ENCODE measurements around the gene RDM1. TPM values are rescaled to one million over a fixed set of nuclear protein-coding genes. Genes with fewer than 3 reads are reported as not detected.

RDM1 gene
- polyA plus RNA-seq, 1 of the 3 experiments (the other 2 are of a cell fraction), result 1.8 TPM

DNA sequence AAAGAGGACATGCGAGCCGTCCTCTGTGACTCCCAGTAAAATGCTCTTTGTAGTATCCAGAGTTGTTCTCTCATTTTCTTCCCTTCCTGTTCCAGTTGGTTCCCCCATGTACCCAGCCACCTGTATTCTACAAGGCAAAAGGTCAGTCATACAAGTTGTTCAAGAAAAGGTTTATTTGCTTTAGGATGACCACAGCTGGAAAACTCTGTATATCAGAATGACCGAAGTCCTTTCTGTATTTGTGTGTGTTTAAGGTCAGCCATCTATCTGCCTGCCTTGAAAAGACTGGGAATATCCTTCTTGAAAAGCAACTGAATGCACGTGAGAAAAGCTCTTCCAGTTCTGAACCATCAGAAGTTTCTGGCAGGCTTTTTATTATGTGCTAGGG lies 42.4 kb upstream of the RDM1 start:
- no peak for DNase-seq
- H2AFZ ChIP-seq (ENCODE audit: low read depth), result no peak overlapping the region
- peaks cover 30% of the 10 kb centered on the region; the same call in 1 of the 2 replicates for H3K27me3 ChIP-seq (ENCODE audit: insufficient read depth)
- TF ChIP-seq CHD2 (IDR thresholded peaks at IDR 0.05; ENCODE audit: low read length, partially characterized antibody), result no peak
- TF ChIP-seq, protein P1, sequence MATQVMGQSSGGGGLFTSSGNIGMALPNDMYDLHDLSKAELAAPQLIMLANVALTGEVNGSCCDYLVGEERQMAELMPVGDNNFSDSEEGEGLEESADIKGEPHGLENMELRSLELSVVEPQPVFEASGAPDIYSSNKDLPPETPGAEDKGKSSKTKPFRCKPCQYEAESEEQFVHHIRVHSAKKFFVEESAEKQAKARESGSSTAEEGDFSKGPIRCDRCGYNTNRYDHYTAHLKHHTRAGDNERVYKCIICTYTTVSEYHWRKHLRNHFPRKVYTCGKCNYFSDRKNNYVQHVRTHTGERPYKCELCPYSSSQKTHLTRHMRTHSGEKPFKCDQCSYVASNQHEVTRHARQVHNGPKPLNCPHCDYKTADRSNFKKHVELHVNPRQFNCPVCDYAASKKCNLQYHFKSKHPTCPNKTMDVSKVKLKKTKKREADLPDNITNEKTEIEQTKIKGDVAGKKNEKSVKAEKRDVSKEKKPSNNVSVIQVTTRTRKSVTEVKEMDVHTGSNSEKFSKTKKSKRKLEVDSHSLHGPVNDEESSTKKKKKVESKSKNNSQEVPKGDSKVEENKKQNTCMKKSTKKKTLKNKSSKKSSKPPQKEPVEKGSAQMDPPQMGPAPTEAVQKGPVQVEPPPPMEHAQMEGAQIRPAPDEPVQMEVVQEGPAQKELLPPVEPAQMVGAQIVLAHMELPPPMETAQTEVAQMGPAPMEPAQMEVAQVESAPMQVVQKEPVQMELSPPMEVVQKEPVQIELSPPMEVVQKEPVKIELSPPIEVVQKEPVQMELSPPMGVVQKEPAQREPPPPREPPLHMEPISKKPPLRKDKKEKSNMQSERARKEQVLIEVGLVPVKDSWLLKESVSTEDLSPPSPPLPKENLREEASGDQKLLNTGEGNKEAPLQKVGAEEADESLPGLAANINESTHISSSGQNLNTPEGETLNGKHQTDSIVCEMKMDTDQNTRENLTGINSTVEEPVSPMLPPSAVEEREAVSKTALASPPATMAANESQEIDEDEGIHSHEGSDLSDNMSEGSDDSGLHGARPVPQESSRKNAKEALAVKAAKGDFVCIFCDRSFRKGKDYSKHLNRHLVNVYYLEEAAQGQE (IDR thresholded peaks at IDR 0.05; ENCODE audit: low read depth, low read length), result no peak
- no peak for TF ChIP-seq SIN3A (IDR thresholded peaks at IDR 0.05; ENCODE audit: borderline replicate concordance, low read depth, low read length)
- no peak for TF ChIP-seq MXI1 (IDR thresholded peaks at IDR 0.05; ENCODE audit: low read depth, low read length)
- TF ChIP-seq TAF1 (IDR thresholded peaks at IDR 0.05; ENCODE audit: borderline replicate concordance, low read depth, low read length), result no peak
- no peak for TF ChIP-seq TCF12 (IDR thresholded peaks at IDR 0.05)
- TF ChIP-seq JUND (IDR thresholded peaks at IDR 0.05), result no peak
- TF ChIP-seq, protein P2, sequence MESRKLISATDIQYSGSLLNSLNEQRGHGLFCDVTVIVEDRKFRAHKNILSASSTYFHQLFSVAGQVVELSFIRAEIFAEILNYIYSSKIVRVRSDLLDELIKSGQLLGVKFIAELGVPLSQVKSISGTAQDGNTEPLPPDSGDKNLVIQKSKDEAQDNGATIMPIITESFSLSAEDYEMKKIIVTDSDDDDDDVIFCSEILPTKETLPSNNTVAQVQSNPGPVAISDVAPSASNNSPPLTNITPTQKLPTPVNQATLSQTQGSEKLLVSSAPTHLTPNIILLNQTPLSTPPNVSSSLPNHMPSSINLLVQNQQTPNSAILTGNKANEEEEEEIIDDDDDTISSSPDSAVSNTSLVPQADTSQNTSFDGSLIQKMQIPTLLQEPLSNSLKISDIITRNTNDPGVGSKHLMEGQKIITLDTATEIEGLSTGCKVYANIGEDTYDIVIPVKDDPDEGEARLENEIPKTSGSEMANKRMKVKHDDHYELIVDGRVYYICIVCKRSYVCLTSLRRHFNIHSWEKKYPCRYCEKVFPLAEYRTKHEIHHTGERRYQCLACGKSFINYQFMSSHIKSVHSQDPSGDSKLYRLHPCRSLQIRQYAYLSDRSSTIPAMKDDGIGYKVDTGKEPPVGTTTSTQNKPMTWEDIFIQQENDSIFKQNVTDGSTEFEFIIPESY (IDR thresholded peaks at IDR 0.05; ENCODE audit: borderline replicate concordance, low read depth), result no peak
- no peak for TF ChIP-seq SMC3 (IDR thresholded peaks at IDR 0.05; ENCODE audit: low read depth, low read length)
- TF ChIP-seq NFIC (IDR thresholded peaks at IDR 0.05; ENCODE audit: borderline replicate concordance), result no peak
- TF ChIP-seq EZH2phosphoT487 (IDR thresholded peaks at IDR 0.05; ENCODE audit: borderline replicate concordance, low read depth), result no peak
- TF ChIP-seq MEF2A (IDR thresholded peaks at IDR 0.05; ENCODE audit: borderline replicate concordance, low read depth), result no peak
- no peak overlapping the region for H3K27ac ChIP-seq (ENCODE audit: low read depth in 2 of 2, low read length in 1 of 2)
- no peaks in the 10 kb centered on the region for H3K9me3 ChIP-seq
- CTCF ChIA-PET, result interaction anchor here (0.7 to 5.7 kb wide), 4 partner anchors 100 to 510 kb away, joined by 4 to 48 read pairs (median 5); no protein-coding TSS in a partner anchor
- H4K20me1 ChIP-seq (ENCODE audit: insufficient read depth), result no peaks in the 10 kb centered on the region
- H3K4me3 ChIP-seq (ENCODE audit: low read depth in 2 of 2, low read length in 1 of 2), result no peak overlapping the region
- H3K9ac ChIP-seq, result no peak overlapping the region
- WGBS (ENCODE audit: low lambda C conversion rate), result 60% methylated on average over 4 of the region's 4 CpGs
- no peaks in the 10 kb centered on the region for H3F3A ChIP-seq (replicated peaks; ENCODE audit: insufficient read depth)
- no peaks in the 10 kb centered on the region for H3K9me2 ChIP-seq
- no peaks in the 10 kb centered on the region for H3K4me1 ChIP-seq (ENCODE audit: control insufficient read depth in 1 of 2, insufficient read depth in 2 of 2, low read depth in 1 of 2, low read length in 1 of 2)
- no peak overlapping the region for H3K4me2 ChIP-seq
- POLR2A ChIA-PET, result no interaction called here
- H3K79me2 ChIP-seq (ENCODE audit: insufficient read depth), result no peaks in the 10 kb centered on the region
- H3K36me3 ChIP-seq (replicated peaks in 1 of 2; ENCODE audit: control insufficient read depth in 1 of 2, insufficient read depth in 2 of 2, low read length in 1 of 2), result no peaks in the 10 kb centered on the region

DNA sequence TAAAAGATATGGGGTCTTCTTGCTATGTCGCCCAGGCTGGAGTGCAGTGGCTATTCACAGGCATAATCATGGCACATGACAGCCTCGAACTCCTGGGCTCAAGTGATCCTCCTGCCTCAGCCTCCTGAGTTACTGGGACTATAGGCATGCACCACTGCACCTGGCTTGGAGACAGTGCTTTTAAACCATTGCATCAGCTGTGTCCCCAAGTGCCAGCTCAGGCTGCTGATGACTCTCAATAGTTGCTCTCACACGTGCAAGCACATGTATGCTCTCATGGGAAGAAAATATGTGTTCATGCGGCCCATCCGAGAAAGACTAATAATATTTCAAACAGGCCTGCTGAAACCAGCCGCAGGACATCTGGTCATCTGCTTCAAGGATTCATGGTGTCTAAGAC lies 42.0 kb upstream of the RDM1 start:
- Histone ChIP-seq H3K9me2 (no peaks in the 10 kb centered on the region), H3K36me3 (replicated peaks in 1 of 2; ENCODE audit: control insufficient read depth in 1 of 2, insufficient read depth in 2 of 2, low read length in 1 of 2) (no peaks in the 10 kb centered on the region), H4K20me1 (ENCODE audit: insufficient read depth) (no peaks in the 10 kb centered on the region), H3K4me3 (ENCODE audit: low read depth in 2 of 2, low read length in 1 of 2) (no peak overlapping the region), H3K27ac (ENCODE audit: low read depth in 2 of 2, low read length in 1 of 2) (no peak overlapping the region), H3K79me2 (ENCODE audit: insufficient read depth) (no peaks in the 10 kb centered on the region), H3F3A (replicated peaks; ENCODE audit: insufficient read depth) (no peaks in the 10 kb centered on the region), H3K4me1 (ENCODE audit: control insufficient read depth in 1 of 2, insufficient read depth in 2 of 2, low read depth in 1 of 2, low read length in 1 of 2) (no peaks in the 10 kb centered on the region), H3K9me3 (no peaks in the 10 kb centered on the region), H3K27me3 (ENCODE audit: insufficient read depth) (peaks cover 30% of the 10 kb centered on the region; the same call in 1 of the 2 replicates), H2AFZ (ENCODE audit: low read depth) (no peak overlapping the region), H3K4me2 (no peak overlapping the region), H3K9ac (no peak overlapping the region)
- WGBS (ENCODE audit: low lambda C conversion rate), result 42% methylated on average over 6 of the region's 6 CpGs
- ChIA-PET POLR2A (no interaction called here), CTCF (interaction anchor here (1.5 to 5.7 kb wide), 5 partner anchors 10 to 510 kb away, joined by 4 to 48 read pairs (median 6); no protein-coding TSS in a partner anchor)
- no peak for DNase-seq
- TF ChIP-seq, protein P3, sequence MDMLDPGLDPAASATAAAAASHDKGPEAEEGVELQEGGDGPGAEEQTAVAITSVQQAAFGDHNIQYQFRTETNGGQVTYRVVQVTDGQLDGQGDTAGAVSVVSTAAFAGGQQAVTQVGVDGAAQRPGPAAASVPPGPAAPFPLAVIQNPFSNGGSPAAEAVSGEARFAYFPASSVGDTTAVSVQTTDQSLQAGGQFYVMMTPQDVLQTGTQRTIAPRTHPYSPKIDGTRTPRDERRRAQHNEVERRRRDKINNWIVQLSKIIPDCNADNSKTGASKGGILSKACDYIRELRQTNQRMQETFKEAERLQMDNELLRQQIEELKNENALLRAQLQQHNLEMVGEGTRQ (IDR thresholded peaks at IDR 0.05; ENCODE audit: borderline replicate concordance, low read depth, low read length), result no peak
- TF ChIP-seq EP300 (IDR thresholded peaks at IDR 0.05; ENCODE audit: borderline replicate concordance in 1 of 2, low read depth in 1 of 2, low read length in 1 of 2) (no peak), ELF1 (IDR thresholded peaks at IDR 0.05) (no peak), RCOR1 (IDR thresholded peaks at IDR 0.05; ENCODE audit: low read length) (no peak), SMC3 (IDR thresholded peaks at IDR 0.05; ENCODE audit: low read depth, low read length) (no peak), POLR2AphosphoS5 (IDR thresholded peaks at IDR 0.05; ENCODE audit: low read depth, low read length) (no peak)
- TF ChIP-seq, protein P4, sequence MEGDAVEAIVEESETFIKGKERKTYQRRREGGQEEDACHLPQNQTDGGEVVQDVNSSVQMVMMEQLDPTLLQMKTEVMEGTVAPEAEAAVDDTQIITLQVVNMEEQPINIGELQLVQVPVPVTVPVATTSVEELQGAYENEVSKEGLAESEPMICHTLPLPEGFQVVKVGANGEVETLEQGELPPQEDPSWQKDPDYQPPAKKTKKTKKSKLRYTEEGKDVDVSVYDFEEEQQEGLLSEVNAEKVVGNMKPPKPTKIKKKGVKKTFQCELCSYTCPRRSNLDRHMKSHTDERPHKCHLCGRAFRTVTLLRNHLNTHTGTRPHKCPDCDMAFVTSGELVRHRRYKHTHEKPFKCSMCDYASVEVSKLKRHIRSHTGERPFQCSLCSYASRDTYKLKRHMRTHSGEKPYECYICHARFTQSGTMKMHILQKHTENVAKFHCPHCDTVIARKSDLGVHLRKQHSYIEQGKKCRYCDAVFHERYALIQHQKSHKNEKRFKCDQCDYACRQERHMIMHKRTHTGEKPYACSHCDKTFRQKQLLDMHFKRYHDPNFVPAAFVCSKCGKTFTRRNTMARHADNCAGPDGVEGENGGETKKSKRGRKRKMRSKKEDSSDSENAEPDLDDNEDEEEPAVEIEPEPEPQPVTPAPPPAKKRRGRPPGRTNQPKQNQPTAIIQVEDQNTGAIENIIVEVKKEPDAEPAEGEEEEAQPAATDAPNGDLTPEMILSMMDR (IDR thresholded peaks at IDR 0.05), result no peak
